ENCODE results near the gene TNFRSF13B.

GRCh38 chr17:16994631-16995030 lies 22.7 kb upstream of the TNFRSF13B start:
- TF ChIP-seq GATA2 (IDR thresholded peaks at IDR 0.05; ENCODE audit: low read depth, low read length) (no peak), GATA3 (IDR thresholded peaks at IDR 0.05; ENCODE audit: low read depth, low read length) (no peak)
